ENCODE measurements around the gene UAP1L1. TPM values are rescaled to one million over a fixed set of nuclear protein-coding genes. Genes with fewer than 3 reads are reported as not detected.

Gene UAP1L1
- polyA plus RNA-seq, 1 donor from 2014 or later = 0.21 TPM

DNA sequence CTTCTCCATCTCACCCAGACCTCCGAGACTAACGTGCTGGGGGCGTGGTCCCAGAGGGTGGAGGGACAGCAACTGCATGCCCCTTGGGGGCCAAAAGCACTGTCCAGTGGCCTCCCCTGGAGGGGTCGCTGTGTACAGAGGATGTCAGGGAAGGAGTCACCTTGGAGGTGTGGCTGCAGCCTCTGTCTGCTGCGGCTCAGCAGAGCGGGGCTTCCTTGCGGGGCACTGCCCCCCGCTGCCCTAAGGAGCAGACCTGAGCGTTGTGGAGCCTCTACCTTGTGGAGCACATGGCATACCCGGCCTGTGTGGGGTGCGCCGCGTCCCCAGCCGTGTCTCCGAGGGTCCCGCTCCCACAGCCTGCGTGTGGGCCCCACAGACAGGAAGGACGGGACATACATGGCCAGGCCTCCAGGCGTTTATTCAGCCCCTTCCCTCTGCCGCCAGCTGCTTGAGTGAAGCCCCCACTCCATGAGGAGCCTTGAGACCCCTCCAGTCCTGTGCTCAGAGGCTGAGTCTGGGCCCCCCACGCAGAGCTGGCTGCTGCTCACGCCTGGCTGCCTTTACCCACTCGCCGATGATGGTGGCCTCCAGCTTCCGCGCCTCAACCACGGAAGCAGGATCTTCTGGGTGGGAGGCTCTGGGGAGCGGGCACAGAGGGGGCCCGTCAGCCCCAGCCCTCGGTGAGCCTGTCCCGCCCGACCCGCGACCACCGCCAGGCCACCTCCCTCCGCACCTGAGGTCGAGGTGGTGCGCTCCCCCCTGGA lies 33.0 kb downstream of the UAP1L1 start:
- no peak overlapping the region for H3K4me2 ChIP-seq (ENCODE audit: low read length)
- H3K27ac ChIP-seq (ENCODE audit: low read length) = no peak overlapping the region
- no peaks in the 10 kb centered on the region for H3K79me2 ChIP-seq (replicated peaks; ENCODE audit: insufficient read depth, low read length)
- no peak overlapping the region for H2AFZ ChIP-seq (ENCODE audit: low read depth, low read length)
- no peaks in the 10 kb centered on the region for H3F3A ChIP-seq (ENCODE audit: insufficient read depth, low read length, poor library complexity, severe bottlenecking)
- no peaks in the 10 kb centered on the region for H3K9me3 ChIP-seq (ENCODE audit: low read length)
- no peaks in the 10 kb centered on the region for H3K36me3 ChIP-seq (ENCODE audit: insufficient read depth, low read length)
- H3K9ac ChIP-seq (ENCODE audit: low read length) = no peak overlapping the region
- no peaks in the 10 kb centered on the region for H4K20me1 ChIP-seq (ENCODE audit: insufficient read depth)
- H3K27me3 ChIP-seq (ENCODE audit: insufficient read depth, low read depth, low read length) = peaks cover 10% of the 10 kb centered on the region
- TF ChIP-seq EZH2 (IDR thresholded peaks at IDR 0.05; ENCODE audit: borderline replicate concordance, insufficient read depth, low read length, poor library complexity, severe bottlenecking) = no peak
- no peak for TF ChIP-seq EP300 (conservative IDR thresholded peaks at IDR 0.05; ENCODE audit: poor library complexity, severe bottlenecking)
- no peak for TF ChIP-seq RAD21 (conservative IDR thresholded peaks at IDR 0.05)
- TF ChIP-seq SMC3 (conservative IDR thresholded peaks at IDR 0.05; ENCODE audit: poor library complexity) = no peak
- TF ChIP-seq, protein P1, sequence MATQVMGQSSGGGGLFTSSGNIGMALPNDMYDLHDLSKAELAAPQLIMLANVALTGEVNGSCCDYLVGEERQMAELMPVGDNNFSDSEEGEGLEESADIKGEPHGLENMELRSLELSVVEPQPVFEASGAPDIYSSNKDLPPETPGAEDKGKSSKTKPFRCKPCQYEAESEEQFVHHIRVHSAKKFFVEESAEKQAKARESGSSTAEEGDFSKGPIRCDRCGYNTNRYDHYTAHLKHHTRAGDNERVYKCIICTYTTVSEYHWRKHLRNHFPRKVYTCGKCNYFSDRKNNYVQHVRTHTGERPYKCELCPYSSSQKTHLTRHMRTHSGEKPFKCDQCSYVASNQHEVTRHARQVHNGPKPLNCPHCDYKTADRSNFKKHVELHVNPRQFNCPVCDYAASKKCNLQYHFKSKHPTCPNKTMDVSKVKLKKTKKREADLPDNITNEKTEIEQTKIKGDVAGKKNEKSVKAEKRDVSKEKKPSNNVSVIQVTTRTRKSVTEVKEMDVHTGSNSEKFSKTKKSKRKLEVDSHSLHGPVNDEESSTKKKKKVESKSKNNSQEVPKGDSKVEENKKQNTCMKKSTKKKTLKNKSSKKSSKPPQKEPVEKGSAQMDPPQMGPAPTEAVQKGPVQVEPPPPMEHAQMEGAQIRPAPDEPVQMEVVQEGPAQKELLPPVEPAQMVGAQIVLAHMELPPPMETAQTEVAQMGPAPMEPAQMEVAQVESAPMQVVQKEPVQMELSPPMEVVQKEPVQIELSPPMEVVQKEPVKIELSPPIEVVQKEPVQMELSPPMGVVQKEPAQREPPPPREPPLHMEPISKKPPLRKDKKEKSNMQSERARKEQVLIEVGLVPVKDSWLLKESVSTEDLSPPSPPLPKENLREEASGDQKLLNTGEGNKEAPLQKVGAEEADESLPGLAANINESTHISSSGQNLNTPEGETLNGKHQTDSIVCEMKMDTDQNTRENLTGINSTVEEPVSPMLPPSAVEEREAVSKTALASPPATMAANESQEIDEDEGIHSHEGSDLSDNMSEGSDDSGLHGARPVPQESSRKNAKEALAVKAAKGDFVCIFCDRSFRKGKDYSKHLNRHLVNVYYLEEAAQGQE (IDR thresholded peaks at IDR 0.05; ENCODE audit: borderline replicate concordance) = no peak
- TF ChIP-seq POLR2AphosphoS5 (IDR thresholded peaks at IDR 0.05) = no peak
- TF ChIP-seq, protein P2, sequence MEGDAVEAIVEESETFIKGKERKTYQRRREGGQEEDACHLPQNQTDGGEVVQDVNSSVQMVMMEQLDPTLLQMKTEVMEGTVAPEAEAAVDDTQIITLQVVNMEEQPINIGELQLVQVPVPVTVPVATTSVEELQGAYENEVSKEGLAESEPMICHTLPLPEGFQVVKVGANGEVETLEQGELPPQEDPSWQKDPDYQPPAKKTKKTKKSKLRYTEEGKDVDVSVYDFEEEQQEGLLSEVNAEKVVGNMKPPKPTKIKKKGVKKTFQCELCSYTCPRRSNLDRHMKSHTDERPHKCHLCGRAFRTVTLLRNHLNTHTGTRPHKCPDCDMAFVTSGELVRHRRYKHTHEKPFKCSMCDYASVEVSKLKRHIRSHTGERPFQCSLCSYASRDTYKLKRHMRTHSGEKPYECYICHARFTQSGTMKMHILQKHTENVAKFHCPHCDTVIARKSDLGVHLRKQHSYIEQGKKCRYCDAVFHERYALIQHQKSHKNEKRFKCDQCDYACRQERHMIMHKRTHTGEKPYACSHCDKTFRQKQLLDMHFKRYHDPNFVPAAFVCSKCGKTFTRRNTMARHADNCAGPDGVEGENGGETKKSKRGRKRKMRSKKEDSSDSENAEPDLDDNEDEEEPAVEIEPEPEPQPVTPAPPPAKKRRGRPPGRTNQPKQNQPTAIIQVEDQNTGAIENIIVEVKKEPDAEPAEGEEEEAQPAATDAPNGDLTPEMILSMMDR (IDR thresholded peaks at IDR 0.05; ENCODE audit: poor library complexity, severe bottlenecking) = no peak
- TF ChIP-seq MXI1 (conservative IDR thresholded peaks at IDR 0.05; ENCODE audit: poor library complexity, severe bottlenecking) = no peak
- no peak for TF ChIP-seq TAF1 (IDR thresholded peaks at IDR 0.05; ENCODE audit: low read depth)
- H3K4me3 ChIP-seq (ENCODE audit: low read length) = no peak overlapping the region
- H3K9me2 ChIP-seq (ENCODE audit: insufficient read depth, low read length) = no peaks in the 10 kb centered on the region

GRCh38 chr9:137110911-137111787 lies 33.8 kb downstream of the UAP1L1 start:
- Histone ChIP-seq H3K27ac (ENCODE audit: low read length) (no peak overlapping the region), H3K36me3 (ENCODE audit: insufficient read depth, low read length) (no peaks in the 10 kb centered on the region), H3K9me2 (ENCODE audit: insufficient read depth, low read length) (no peaks in the 10 kb centered on the region), H3K4me3 (ENCODE audit: low read length) (no peak overlapping the region), H3K9me3 (ENCODE audit: low read length) (no peaks in the 10 kb centered on the region), H3K27me3 (ENCODE audit: insufficient read depth, low read depth, low read length) (peaks cover 10% of the 10 kb centered on the region), H4K20me1 (ENCODE audit: insufficient read depth) (no peaks in the 10 kb centered on the region), H3K9ac (ENCODE audit: low read length) (no peak overlapping the region), H3K4me2 (ENCODE audit: low read length) (no peak overlapping the region), H3K79me2 (replicated peaks; ENCODE audit: insufficient read depth, low read length) (no peaks in the 10 kb centered on the region), H3F3A (ENCODE audit: insufficient read depth, low read length, poor library complexity, severe bottlenecking) (no peaks in the 10 kb centered on the region), H2AFZ (ENCODE audit: low read depth, low read length) (no peak overlapping the region)
- TF ChIP-seq, protein P1 (IDR thresholded peaks at IDR 0.05; ENCODE audit: borderline replicate concordance) = no peak
- TF ChIP-seq MXI1 (conservative IDR thresholded peaks at IDR 0.05; ENCODE audit: poor library complexity, severe bottlenecking) = no peak
- TF ChIP-seq POLR2AphosphoS5 (IDR thresholded peaks at IDR 0.05) = no peak
- no peak for TF ChIP-seq EP300 (conservative IDR thresholded peaks at IDR 0.05; ENCODE audit: poor library complexity, severe bottlenecking)

Measured in neural cell (in vitro differentiated cells).